ENCODE measurements around the gene PCBP3. TPM values are rescaled to one million over a fixed set of nuclear protein-coding genes. Genes with fewer than 3 reads are reported as not detected.

PCBP3 gene
- total RNA-seq, 1 donor from 2014 or later, result not detected

DNA sequence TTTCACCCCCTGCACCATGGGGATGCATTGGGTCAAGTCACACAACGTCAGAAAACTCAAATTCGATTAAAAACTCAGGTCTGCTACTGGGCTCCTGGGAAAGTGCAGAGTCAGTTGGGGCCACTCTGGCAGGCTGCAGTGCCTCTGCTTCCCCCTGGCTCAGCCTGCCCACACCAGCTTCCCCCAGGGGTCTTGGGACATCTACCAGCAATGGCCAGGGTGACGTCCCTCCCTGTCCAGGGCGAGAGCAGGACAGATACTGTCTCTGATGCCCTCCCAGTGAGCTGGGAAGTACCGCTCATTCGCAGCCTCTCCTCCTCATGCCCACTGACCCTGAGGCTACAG lies 231.9 kb downstream of the PCBP3 start:
- Histone ChIP-seq H3K36me3 (ENCODE audit: control insufficient read depth in 3 of 3, insufficient read depth in 3 of 3, low read length in 3 of 3) (no peaks in the 10 kb centered on the region), H3K4me3 (ENCODE audit: low read length in 3 of 3) (no peak overlapping the region), H3K9me3 (ENCODE audit: control insufficient read depth in 3 of 3, low read length in 3 of 3) (no peaks in the 10 kb centered on the region), H3K9ac (ENCODE audit: low read depth in 1 of 3, low read length in 3 of 3) (no peak overlapping the region), H3K27me3 (ENCODE audit: control insufficient read depth in 3 of 3, insufficient read depth in 3 of 3, low read length in 3 of 3) (peaks cover 29 to 73% (median 34%) of the 10 kb centered on the region in 3 donors), H3K4me1 (ENCODE audit: control insufficient read depth in 3 of 3, insufficient read depth in 3 of 3, low read length in 3 of 3) (peaks cover 0 to 5% (median 2%) of the 10 kb centered on the region in 3 donors), H3K27ac (ENCODE audit: low read depth, low read length) (no peak overlapping the region)

DNA sequence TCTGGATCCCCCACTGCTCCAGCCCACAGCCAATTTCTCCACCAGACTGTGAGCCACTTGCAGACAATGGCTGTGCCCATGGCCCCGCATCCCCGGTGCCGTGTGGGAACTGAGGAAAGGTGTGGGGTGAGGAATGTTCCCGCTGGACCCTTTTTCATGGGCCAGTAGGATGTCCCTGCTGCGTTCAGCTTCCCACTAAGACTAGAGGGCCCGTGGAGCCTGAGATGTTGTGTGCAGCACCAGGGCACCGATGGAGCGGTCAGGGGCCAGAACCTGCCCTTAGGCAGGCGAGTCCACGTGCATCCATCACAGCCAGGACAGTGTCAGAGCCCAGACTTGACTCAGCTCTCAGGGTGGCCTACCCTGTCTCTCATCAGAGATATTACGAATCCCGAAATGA lies 232.4 kb downstream of the PCBP3 start:
- Histone ChIP-seq H3K9ac (ENCODE audit: low read depth in 1 of 3, low read length in 3 of 3) (no peak overlapping the region), H3K4me3 (ENCODE audit: low read length in 3 of 3) (no peak overlapping the region), H3K9me3 (ENCODE audit: control insufficient read depth in 3 of 3, low read length in 3 of 3) (no peaks in the 10 kb centered on the region), H3K27me3 (ENCODE audit: control insufficient read depth in 3 of 3, insufficient read depth in 3 of 3, low read length in 3 of 3) (peaks cover 29 to 78% (median 38%) of the 10 kb centered on the region in 3 donors), H3K4me1 (ENCODE audit: control insufficient read depth in 3 of 3, insufficient read depth in 3 of 3, low read length in 3 of 3) (peaks cover 0 to 9% (median 2%) of the 10 kb centered on the region in 3 donors), H3K27ac (ENCODE audit: low read depth, low read length) (no peak overlapping the region), H3K36me3 (ENCODE audit: control insufficient read depth in 3 of 3, insufficient read depth in 3 of 3, low read length in 3 of 3) (no peaks in the 10 kb centered on the region)

GRCh38 chr21:45876381-45877170 lies 233.1 kb downstream of the PCBP3 start:
- H3K27ac ChIP-seq (ENCODE audit: low read depth, low read length), result no peak overlapping the region
- peaks cover 0 to 9% (median 2%) of the 10 kb centered on the region in 3 donors for H3K4me1 ChIP-seq (ENCODE audit: control insufficient read depth in 3 of 3, insufficient read depth in 3 of 3, low read length in 3 of 3)
- H3K27me3 ChIP-seq (ENCODE audit: control insufficient read depth in 3 of 3, insufficient read depth in 3 of 3, low read length in 3 of 3), result peaks cover 29 to 77% (median 36%) of the 10 kb centered on the region in 3 donors
- no peaks in the 10 kb centered on the region for H3K9me3 ChIP-seq (ENCODE audit: control insufficient read depth in 3 of 3, low read length in 3 of 3)
- H3K4me3 ChIP-seq (ENCODE audit: low read length in 3 of 3), result no peak overlapping the region
- no peaks in the 10 kb centered on the region for H3K36me3 ChIP-seq (ENCODE audit: control insufficient read depth in 3 of 3, insufficient read depth in 3 of 3, low read length in 3 of 3)
- H3K9ac ChIP-seq (ENCODE audit: low read depth in 1 of 3, low read length in 3 of 3), result no peak overlapping the region

DNA sequence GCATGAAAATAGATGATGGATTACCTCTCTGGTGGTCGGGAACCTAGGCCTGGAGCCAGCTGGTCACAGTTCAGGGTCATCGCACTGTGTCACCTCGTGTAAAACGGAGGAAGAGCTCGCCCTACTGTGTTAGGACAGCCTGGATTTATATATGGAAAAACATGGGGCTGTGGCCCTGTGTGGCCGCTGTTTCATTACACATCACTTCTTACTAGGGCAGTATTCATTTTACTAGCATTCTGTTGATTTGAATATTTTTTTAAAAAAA lies 233.6 kb downstream of the PCBP3 start:
- H3K27me3 ChIP-seq (ENCODE audit: control insufficient read depth in 3 of 3, insufficient read depth in 3 of 3, low read length in 3 of 3), result peaks cover 29 to 75% (median 34%) of the 10 kb centered on the region in 3 donors
- H3K4me1 ChIP-seq (ENCODE audit: control insufficient read depth in 3 of 3, insufficient read depth in 3 of 3, low read length in 3 of 3), result peaks cover 0 to 9% (median 2%) of the 10 kb centered on the region in 3 donors
- H3K27ac ChIP-seq (ENCODE audit: low read depth, low read length), result no peak overlapping the region
- no peak overlapping the region for H3K4me3 ChIP-seq (ENCODE audit: low read length in 3 of 3)
- H3K9ac ChIP-seq (ENCODE audit: low read depth in 1 of 3, low read length in 3 of 3), result no peak overlapping the region
- no peaks in the 10 kb centered on the region for H3K9me3 ChIP-seq (ENCODE audit: control insufficient read depth in 3 of 3, low read length in 3 of 3)
- H3K36me3 ChIP-seq (ENCODE audit: control insufficient read depth in 3 of 3, insufficient read depth in 3 of 3, low read length in 3 of 3), result no peaks in the 10 kb centered on the region

DNA sequence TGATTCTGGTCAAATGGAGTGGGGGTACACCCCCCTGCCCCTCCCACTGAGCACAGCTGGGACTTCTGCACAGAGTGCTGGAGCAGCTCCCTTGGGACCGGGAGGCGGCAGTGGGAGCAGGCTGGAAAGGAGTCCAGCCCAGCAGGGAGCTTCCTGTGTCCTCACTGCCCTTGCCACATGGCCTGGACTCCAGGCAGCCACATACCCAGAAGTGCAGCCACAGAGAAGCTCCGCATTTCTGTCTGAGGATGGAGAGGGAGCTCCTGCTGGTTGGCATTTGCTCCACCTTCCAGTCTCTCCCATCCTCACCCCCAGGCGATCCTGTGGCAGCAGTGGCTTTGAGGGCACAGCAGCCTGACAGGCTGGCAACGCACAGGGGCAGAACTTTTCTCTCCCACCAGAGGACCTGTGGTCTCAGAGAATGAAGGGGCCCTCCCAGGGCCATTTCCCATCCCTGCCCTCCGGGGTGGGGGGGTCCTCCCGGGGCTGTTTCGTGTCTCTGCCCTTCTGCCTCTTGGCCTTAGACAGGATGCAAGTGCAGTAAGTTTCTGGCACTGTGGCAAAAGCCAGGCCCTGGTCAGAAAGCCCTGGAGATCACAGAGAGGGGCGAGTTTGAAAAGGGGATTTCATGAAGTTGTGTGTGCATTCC lies 234.4 kb downstream of the PCBP3 start:
- Histone ChIP-seq H3K27ac (ENCODE audit: low read depth, low read length) (no peak overlapping the region), H3K4me3 (ENCODE audit: low read length in 3 of 3) (no peak overlapping the region), H3K9ac (ENCODE audit: low read depth in 1 of 3, low read length in 3 of 3) (no peak overlapping the region), H3K4me1 (ENCODE audit: control insufficient read depth in 3 of 3, insufficient read depth in 3 of 3, low read length in 3 of 3) (peaks cover 0 to 9% (median 2%) of the 10 kb centered on the region in 3 donors), H3K36me3 (ENCODE audit: control insufficient read depth in 3 of 3, insufficient read depth in 3 of 3, low read length in 3 of 3) (no peaks in the 10 kb centered on the region), H3K9me3 (ENCODE audit: control insufficient read depth in 3 of 3, low read length in 3 of 3) (no peaks in the 10 kb centered on the region), H3K27me3 (ENCODE audit: control insufficient read depth in 3 of 3, insufficient read depth in 3 of 3, low read length in 3 of 3) (peaks cover 29 to 74% (median 34%) of the 10 kb centered on the region in 3 donors)

DNA sequence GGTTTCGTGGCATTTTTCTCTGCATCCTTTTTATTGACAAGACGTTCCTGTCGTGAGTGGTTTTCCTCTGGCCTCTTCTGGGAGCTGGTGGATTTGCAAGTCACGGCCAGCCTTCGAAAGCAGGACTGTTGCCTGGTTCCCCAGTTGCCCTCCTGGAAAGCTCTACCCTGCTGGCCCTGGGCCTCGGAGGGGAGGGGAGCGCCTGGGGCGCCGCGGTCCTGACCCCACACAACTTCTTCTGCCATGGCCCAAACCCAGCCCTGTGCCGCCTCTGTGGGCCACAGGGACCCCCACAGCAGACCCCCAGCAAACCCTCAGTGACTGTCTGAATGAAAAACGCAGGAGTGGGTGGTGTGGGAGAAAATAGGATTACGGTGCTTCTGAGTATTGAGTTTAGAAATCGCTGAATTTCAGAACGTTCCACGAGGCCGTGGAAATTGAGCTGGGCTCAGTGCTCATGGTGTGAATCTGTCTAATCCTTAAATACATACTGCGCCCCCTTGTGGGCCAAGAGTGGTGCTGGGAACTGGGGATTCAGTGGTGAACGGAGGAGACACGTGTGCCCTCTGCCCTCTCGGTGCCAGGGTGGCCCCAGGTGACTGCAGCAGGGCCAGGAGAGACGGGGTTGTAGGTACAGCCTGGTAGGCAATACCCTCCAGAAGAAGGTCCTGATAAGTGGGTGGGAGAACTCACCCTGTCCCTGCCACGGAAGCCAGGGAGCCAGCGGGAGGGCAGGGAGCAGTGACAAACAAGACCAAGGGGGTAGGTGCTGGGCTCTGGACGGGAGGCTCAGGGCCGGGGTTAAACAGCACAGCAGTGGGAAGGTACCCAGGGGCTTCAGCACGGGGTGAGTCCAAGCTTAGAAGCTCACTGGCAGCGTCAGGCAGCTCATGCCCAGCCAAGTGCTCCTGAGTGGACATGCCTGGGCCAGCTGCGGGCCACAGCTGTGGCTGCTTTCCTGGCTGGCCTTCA lies 236.9 kb downstream of the PCBP3 start:
- Histone ChIP-seq H3K27me3 (ENCODE audit: control insufficient read depth in 3 of 3, insufficient read depth in 3 of 3, low read length in 3 of 3) (peaks cover 24 to 56% (median 32%) of the 10 kb centered on the region in 3 donors), H3K27ac (ENCODE audit: low read depth, low read length) (no peak overlapping the region), H3K4me1 (ENCODE audit: control insufficient read depth in 3 of 3, insufficient read depth in 3 of 3, low read length in 3 of 3) (peaks cover 0 to 9% (median 0%) of the 10 kb centered on the region in 3 donors), H3K9ac (ENCODE audit: low read depth in 1 of 3, low read length in 3 of 3) (no peak overlapping the region), H3K9me3 (ENCODE audit: control insufficient read depth in 3 of 3, low read length in 3 of 3) (no peaks in the 10 kb centered on the region), H3K4me3 (ENCODE audit: low read length in 3 of 3) (no peak overlapping the region), H3K36me3 (ENCODE audit: control insufficient read depth in 3 of 3, insufficient read depth in 3 of 3, low read length in 3 of 3) (no peaks in the 10 kb centered on the region)

- Histone ChIP-seq H3K9me3 (ENCODE audit: control insufficient read depth in 3 of 3, low read length in 3 of 3) (no peaks in the 10 kb centered on the region), H3K36me3 (ENCODE audit: control insufficient read depth in 3 of 3, insufficient read depth in 3 of 3, low read length in 3 of 3) (no peaks in the 10 kb centered on the region), H3K4me1 (ENCODE audit: control insufficient read depth in 3 of 3, insufficient read depth in 3 of 3, low read length in 3 of 3) (peaks cover 0 to 9% (median 0%) of the 10 kb centered on the region in 3 donors), H3K9ac (ENCODE audit: low read depth in 1 of 3, low read length in 3 of 3) (no peak overlapping the region), H3K27me3 (ENCODE audit: control insufficient read depth in 3 of 3, insufficient read depth in 3 of 3, low read length in 3 of 3) (peaks cover 21 to 48% (median 22%) of the 10 kb centered on the region in 3 donors), H3K27ac (ENCODE audit: low read depth, low read length) (no peak overlapping the region), H3K4me3 (ENCODE audit: low read length in 3 of 3) (no peak overlapping the region)
Measured at GRCh38 chr21:45882645-45883044, 239.1 kb downstream of the PCBP3 start.

GRCh38 chr21:45883090-45883489 lies 239.6 kb downstream of the PCBP3 start:
- no peaks in the 10 kb centered on the region for H3K36me3 ChIP-seq (ENCODE audit: control insufficient read depth in 3 of 3, insufficient read depth in 3 of 3, low read length in 3 of 3)
- H3K9ac ChIP-seq (ENCODE audit: low read depth in 1 of 3, low read length in 3 of 3), result no peak overlapping the region
- H3K4me3 ChIP-seq (ENCODE audit: low read length in 3 of 3), result no peak overlapping the region
- H3K27ac ChIP-seq (ENCODE audit: low read depth, low read length), result no peak overlapping the region
- no peaks in the 10 kb centered on the region for H3K9me3 ChIP-seq (ENCODE audit: control insufficient read depth in 3 of 3, low read length in 3 of 3)
- peaks cover 0 to 9% (median 0%) of the 10 kb centered on the region in 3 donors for H3K4me1 ChIP-seq (ENCODE audit: control insufficient read depth in 3 of 3, insufficient read depth in 3 of 3, low read length in 3 of 3)
- peaks cover 21 to 47% (median 22%) of the 10 kb centered on the region in 3 donors for H3K27me3 ChIP-seq (ENCODE audit: control insufficient read depth in 3 of 3, insufficient read depth in 3 of 3, low read length in 3 of 3)

GRCh38 chr21:45885597-45885929 lies 242.0 kb downstream of the PCBP3 start:
- Histone ChIP-seq H3K27ac (ENCODE audit: low read depth, low read length) (no peak overlapping the region), H3K4me1 (ENCODE audit: control insufficient read depth in 3 of 3, insufficient read depth in 3 of 3, low read length in 3 of 3) (peaks cover 3 to 7% (median 3%) of the 10 kb centered on the region in 3 donors), H3K9ac (ENCODE audit: low read depth in 1 of 3, low read length in 3 of 3) (no peak overlapping the region), H3K9me3 (ENCODE audit: control insufficient read depth in 3 of 3, low read length in 3 of 3) (no peaks in the 10 kb centered on the region), H3K4me3 (ENCODE audit: low read length in 3 of 3) (no peak overlapping the region), H3K27me3 (ENCODE audit: control insufficient read depth in 3 of 3, insufficient read depth in 3 of 3, low read length in 3 of 3) (peaks cover 25 to 47% (median 33%) of the 10 kb centered on the region in 3 donors), H3K36me3 (ENCODE audit: control insufficient read depth in 3 of 3, insufficient read depth in 3 of 3, low read length in 3 of 3) (no peaks in the 10 kb centered on the region)

Measured in skeletal muscle tissue (tissue), 4 donors.